GM21529 (cell line): ENCODE data around the gene ZC3H4.
A peak's percentile ranks its signal among the peaks of the same experiment; 100 is the strongest.
"Not testable (repeated sequence)": the region's sequence is repeated elsewhere in the genome, so short reads cannot be mapped to it uniquely, and the experiment has no call there.

Source experiments
- ATAC-seq: cut with Tn5 transposase; IDR thresholded peaks from one replicate; pipeline ENCODE4 v1.9.1; 2021; ENCODE audit not compliant: unreplicated experiment

ZC3H4 gene

DNA sequence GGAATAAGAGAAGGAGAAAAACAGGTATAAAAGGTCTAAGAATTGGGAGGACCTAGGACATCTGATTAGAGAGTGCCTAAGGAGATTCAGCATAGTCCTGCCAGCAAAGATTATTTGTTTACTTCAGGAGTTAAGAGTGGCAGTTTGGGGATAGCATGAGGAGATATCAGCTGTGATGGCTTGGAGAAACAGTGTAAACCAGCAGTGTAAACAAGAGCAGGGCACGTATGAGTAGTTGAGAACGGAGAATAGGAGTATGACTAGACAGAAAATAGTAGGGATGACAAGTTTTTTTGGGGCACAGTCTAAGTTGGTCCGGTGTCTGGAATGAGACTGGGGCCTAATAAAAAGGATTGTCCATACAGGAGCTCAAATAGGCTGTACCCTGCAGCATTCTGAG, 63.0 kb downstream of the ZC3H4 start:
- not testable (repeated sequence) for ATAC-seq

DNA sequence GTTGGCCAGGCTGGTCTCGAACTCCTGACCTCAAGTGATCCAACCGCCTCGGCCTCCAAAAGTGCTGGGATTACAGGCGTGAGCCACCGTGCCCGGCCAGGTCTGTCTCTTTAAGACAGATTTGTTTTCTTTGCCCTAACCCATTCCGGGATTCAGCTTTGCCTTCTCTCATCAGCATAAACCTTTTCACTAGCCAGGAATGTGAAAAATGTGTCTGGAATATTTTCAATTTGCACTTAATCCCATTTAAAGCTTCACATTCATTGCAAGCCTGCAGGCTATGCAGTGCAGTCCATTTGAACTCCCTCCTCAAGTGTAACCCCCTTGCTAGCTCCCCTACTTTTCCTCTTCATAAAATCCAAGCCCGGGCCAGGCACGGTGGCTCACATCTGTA, 64.3 kb downstream of the ZC3H4 start:
- no peak for ATAC-seq

DNA sequence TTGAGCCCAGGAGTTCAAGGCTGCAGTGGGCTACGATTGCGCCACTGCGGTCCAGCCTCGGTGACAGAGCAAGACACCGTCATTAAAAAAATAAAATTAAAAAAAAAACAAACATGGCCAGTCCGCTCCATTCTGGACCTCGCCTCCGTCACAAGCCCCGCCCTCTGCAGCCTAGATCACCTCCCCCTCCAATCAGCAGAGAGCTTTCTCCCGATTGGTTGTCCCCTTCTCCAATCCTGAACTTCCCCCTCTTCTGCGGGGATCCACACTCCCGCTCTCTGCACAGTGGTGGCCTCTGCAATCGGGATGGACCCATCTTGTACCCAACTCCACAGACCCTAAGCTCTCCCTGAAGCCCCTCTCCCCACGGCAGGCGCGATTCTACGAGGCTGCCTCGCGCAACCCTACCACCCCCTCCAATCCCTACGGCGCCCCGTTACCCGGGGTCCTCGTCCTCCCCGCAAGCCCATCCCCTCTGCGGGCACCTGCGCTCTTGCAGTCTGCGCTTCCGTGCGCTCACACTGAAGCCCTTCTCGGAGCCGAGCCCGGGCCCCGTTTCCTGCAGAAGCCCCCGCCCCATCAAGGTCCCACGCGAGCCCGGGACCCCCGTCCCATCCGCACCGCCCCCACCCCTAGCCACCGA, 65.7 kb downstream of the ZC3H4 start:
- ATAC-seq = peak; percentile 50

DNA sequence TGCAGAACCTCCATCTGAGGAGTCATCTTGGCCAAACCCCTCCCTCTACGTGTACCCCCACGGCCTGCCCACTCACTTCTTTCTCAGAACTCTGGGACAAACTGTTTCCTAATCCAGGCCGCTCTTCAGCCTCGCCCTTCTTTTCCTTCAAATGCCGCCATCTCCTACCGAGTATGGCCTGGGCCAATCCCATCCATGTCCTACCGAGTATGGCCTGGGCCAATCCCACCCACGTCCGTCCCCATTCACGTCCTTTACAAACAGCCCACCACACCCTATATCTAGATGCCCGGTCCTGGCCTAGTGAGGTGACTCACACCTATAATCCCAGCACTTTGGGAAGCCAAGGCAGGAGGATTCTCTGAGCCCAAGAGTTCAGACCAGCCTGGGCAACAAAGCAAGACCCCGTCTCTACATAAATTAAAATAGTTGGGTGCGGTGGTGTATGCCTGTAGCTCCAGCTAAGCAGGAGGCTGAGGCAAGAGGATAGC, 66.3 kb downstream of the ZC3H4 start:
- ATAC-seq = no peak

DNA sequence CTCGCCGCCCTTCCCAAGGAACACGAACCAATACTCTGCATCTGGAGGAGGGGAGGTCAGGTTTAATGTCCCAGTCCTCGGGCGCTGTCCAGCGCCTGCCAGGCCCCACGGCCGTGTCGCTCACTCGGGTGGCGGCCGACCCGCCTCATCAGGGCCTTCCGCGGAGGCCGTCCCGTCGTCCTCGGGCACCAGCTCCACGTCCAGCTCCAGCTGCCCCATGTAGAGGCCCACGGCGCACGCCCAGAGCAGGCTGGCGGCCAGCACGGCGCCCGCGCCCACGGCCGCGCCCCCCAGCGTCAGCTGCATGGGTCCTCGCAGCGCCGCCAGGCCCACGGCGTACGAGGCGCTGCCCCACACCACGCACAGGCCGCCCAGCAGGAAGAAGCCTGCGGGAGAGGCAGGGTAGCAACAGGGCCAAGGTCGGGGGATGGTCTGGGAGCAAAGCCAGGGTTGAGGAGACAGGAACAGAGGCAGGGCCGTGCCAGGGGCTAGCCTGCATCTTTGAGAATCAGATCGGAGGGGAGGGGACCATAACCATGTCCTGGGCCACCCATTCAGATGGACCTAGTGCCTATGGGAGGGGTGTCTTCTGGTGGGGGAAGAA, 67.6 kb downstream of the ZC3H4 start:
- ATAC-seq = no peak

DNA sequence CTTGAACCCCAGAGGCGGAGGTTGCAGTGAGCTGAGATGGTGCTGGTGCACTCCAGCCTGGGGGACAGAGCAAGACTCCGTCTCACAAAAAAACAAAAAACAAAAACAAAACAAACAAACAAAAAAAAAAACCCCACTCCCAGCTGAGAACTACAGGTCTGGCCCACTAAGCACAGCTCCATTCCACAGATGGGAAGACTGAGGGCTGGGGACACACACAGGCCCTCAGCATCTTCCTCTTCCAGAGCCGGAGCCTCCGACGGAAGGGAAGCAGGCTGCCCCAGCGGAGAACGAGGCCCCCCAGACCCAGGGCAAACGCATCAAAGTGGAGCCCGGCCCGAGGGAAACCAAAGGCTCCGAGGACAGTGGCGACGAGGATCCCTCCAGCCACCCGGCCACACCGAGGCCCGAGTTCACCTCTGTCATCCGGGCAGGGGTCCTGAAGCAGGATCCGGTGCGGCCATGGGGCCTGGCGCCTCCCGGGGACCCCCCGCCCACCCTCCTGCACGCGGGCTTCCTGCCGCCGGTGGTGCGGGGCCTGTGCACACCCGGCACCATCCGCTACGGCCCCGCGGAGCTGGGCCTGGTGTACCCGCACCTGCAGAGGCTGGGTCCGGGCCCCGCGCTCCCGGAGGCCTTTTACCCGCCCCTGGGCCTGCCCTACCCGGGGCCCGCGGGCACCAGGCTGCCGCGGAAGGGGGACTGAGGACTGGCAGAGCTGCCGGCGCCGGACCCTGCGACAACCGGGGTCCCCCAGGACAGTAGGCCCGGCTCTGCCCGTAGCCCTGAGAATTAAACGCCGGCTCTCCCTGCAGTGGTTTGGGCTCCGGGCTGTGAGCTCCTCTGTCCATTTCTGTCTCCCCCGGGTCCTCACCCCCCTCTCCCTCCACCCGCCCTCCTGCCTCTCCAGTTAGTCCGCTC, 68.4 kb downstream of the ZC3H4 start:
- no peak for ATAC-seq

DNA sequence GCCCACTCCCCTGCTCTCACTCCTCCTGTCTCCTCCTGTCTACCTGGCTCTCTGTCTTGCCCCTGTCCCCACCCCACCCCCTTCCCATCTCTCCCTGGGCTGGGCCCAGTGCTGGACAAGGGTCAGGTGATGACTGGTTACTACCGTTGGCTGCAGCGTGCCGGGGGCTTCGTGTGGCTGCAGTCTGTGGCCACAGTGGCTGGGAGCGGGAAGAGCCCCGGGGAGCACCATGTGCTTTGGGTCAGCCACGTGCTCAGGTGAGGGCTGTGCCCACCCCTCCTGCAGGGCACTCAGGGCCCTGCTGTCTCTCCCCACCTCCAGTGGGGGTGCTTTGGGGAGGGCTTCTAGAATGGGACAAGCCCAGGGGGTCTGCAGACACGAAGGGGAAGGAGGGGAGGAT, 72.7 kb downstream of the ZC3H4 start:
- no peak for ATAC-seq

DNA sequence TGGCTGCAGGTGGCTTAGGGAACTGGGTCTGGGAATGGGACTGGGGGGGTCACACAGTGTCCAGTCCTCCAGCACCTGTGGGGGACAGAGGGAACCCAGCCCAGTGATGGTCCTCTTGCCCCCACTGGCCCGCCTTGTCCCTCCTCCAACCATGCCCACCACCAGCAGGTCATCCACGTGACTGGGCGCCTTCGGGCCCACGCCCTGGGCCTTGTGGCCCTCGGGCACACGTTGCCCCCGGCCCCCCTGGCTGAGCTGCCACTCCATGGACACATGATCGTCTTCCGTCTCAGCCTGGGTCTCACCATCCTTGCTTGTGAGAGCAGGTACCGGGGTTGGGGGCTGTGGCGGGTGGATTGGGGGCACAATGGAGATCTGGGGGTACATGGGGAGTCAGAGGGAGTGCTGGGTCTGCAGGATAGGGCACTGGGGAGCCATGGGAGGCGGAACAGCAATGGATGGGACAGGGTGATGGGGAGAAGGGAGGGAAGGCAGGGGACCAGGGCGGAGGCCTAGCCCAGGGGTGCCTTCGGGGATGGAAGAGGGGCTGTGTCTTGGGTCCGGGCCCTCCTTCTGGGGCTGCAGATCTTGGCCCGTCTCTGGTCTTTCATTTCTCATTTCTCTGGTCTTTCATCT, 74.2 kb downstream of the ZC3H4 start:
- no peak for ATAC-seq

DNA sequence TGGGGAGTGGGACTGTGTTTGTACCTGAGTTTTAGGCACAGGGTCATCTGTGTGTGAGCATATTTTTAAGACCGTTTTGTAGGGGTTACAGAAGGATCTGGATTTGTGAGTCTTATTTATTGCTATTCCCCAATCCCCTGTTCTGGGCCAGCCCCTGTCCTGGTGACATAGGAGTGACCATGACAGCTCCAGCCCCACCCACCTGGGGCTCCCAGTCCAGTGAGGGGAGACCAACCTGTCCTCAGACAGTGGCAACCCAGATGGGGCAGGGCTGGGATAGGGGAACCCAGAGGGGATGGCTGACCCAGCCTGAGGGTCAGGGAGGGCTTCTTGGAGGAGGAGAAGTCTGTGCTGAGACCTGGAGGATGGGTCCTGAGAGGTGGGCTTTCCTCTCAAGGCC, 75.8 kb downstream of the ZC3H4 start:
- ATAC-seq = no peak

DNA sequence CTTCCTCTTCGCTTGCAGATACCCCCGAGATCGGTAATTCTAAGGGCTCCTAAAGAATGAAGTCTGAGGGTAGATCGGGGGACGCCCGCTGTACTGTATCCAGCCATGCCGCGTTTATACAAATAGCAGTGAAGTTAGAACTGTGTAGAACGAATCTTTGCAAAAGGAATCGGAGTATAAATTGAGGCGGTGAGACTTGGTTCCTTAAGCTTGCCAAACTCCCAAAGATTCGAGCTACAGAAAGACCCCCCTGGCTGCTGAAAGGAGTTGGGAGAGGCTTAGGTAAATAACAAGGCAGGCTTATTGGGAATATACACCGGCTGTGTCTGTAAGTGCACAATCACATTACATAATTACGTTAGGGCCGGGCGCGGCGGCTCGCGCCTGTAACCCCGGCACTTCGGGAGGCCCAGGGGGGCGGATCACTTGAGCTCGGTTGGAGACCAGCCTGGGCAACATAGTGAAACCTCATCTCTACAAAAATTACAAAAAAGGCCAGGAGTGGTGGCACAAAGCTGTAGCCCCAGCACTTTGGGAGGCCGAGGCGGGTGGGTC, 77.4 kb downstream of the ZC3H4 start:
- ATAC-seq = peak; percentile 22

DNA sequence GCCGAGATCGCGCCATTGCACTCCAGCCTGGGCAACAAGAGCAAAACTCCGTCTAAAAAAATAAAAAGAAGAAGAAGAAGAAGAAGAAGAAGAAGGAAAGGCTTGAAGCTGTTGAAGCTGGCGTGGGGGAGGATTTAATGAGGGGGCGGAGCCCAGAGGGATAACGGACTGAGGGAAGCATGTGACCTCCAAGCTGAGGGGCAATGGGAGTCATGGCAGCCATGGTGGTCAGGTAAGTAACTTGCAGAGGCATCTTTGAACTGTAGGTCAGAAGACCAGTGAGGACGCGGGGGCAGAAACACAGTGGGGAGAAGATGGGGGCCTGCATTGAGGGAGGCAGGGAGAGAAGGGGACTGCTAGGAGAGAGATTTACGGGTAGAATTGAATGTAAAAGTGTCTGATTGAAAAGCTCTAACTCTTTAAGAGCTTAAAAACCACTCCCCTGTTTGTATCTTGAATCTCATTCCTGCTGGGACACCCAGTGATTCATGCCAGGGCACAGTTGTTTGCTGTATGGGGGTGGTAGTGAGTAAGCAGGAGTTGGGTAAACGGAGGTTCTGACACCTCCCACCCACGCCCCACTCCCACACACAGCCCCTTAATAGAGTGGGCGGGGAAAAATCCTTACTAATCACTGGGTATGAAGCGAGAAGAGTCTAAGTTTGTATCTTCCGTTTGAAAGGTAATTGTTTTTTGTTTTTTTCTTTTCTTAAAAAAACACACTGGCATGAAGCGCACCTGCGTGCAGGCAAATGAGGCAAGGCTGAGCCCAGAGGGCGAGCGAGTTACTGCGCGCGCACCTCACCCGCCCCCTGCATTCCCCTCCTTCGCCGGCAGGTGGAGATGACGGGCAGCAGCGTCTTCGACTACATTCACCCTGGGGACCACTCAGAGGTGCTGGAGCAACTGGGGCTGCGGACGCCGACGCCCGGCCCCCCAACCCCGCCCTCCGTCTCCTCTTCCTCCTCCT, 78.2 kb downstream of the ZC3H4 start:
- ATAC-seq = peak; percentile 80

DNA sequence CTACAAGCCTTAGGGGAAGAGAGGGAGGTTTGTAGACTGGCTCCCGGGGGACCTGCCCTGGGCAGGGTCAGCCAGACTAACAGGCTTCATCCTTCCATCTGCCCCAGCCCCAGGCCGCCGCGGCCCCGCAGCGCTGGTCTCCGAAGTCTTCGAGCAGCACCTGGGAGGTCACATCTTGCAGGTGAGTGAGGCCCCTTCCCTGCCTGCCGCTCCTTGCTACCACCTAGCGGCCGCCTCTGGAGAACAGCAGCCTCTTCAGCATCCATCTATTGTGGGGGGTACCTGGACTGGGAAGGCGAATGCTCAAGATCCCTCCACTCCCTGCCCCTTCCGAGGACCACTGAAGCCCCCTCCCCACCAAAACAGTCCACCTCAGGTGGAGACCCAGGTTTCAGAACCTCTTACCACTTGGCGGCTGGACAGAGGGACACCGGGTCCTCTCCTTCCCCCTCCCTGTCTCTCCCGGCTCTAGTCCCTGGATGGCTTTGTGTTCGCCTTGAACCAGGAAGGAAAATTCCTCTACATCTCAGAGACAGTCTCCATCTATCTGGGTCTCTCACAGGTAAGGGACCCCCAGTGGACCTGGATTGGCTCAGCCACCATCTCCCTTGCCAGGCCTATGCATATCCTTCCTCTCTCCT, 81.3 kb downstream of the ZC3H4 start:
- no peak for ATAC-seq

DNA sequence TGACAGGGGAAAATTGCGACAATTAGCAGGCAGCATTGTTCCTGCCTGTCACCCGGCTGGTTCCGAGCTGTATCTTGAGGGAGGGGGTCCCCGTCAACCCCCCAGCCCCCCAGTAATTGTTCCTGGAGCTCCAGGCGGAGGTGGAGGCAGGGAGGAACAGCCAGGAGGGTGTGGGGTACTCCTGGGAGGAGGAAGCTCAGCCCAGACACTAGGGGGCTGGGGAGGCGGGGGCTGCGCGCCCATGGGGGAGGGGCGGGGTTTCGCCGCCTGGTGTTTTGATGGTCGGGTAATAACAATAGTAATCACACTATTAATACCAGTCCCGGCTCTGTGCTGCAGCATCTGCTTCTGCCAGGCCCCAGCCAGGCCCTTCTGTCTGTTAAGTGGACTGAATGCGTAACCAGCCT, 85.4 kb downstream of the ZC3H4 start:
- no peak for ATAC-seq

DNA sequence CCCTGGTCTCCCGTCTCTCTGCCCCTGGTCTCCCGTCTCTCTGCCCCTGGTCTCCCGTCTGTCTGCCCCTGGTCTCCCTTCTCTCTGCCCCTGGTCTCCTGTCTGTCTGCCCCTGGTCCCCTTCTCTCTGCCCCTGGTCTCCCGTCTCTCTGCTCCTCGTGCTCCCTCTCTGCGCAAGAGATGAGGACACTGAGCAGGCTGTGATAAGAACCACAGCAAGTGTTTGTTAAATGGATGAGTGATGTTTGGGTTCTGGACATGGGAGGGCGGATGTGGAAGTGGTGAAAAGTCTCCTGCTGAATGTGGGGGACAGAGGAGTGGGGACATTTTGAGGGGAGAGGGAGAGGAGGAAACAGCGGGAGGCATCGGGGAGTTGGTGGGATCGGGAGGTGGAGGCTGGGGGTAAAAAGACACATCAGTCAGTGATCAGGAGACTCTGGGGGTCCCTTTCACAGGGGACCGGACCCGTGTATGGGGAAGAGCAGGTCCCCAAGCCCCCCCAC, 85.9 kb downstream of the ZC3H4 start:
- ATAC-seq = no peak

DNA sequence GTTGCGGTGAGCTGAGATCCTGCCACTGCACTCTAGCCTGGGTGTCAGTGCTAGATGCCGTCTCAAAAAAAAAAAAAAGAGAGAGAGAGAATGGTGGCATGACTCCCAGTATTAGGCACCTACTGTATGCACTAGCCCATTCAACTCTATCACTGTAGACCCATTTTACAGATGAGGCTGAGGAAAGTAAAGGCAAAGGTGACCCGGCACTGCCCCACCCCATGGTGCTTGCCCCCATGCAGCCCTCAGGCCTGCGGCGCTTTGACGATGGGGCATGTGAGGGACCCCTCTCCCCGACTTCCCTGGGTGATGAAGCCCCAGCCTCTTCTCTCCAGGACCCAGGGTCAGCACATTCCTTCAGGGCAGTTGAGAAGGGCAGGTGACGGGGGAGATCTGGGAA, 86.7 kb downstream of the ZC3H4 start:
- no peak for ATAC-seq

DNA sequence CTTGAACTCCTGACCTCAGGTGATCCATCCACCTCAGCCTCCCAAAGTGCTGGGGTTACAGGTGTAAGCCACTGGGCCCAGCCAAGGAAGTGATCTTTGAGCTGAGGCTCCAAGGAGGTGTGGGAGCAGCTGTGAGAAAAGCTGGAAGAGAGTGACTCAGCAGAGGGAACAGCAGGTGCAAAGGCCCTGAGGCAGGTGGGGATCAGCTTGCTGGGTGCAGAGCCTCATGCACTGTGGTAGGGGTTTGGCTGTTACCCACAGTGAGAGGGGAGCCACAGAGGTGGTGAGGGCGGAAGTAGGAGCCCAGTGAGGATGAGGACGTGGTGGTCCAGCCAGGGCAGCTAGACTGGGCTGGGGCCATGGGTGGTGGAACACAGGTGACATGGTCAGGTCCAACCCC, 87.4 kb downstream of the ZC3H4 start:
- no peak for ATAC-seq

DNA sequence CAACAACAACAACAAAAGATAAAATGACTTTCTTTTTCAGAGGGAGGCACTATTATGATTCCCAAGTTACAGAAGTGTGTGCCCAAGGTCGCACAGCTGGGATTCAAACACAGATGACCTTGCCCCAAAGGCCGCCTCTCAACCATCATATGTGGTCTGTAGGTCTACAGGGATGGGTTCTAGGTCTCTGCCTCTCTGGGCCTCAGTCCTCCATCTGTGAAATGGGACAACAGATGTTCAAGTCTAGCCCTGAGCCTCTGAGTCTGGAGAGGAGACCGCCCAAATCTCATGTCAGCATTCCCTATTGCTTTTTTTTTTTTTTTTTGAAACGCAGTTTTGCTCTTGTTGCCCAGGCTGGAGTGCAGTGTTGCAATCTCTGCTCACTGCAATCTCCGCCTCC, 89.1 kb downstream of the ZC3H4 start:
- no peak for ATAC-seq

DNA sequence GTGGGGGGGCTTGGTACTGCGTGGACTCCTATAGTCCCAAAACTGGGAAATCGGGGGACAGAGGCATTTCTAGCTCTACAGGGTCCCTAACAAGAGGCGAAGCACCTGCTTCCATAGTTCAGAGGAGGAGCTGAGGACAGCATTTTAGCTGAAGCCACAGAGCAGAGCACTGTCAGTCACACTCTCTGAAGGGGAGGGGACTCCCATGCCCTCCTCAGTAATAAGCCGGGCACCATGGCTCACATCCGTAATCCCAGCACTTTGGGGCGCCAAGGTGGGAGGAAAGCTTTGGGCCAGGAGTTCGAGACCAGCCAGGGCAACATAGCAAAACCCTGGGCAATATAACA, 90.2 kb downstream of the ZC3H4 start:
- no peak for ATAC-seq
